GM12801 (cell line): ENCODE results near the gene KIF26A.

Experiments
- TF ChIP-seq, protein P1 (sequence below): IDR thresholded peaks from one replicate; pipeline ENCODE4 v1.5.1; 2011; ENCODE audit warnings: control low read depth; ENCODE audit not compliant: insufficient read length; ENCODE audit errors: extremely low read depth

Gene KIF26A

DNA sequence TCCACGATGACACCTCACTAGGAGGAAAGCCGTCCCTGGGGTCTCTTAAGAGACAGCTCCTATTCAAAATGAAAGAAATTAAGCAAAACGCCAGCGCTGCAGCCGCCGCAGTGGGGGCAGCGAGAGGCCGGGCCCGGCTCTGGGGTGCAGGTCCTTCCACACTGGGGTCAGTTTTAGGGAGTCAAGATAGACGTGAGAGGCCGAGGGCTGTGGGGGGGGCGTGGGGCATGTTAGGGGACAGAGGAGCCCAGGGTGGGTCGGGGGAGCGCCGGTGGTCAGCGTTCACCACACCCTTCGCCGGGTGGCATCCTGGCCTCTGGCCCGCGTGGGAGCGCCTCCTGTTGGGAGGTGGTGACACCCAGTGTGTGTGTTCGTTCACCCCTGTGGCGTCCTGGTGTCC lies 25.7 kb downstream of the KIF26A start:
- TF ChIP-seq, protein P1, sequence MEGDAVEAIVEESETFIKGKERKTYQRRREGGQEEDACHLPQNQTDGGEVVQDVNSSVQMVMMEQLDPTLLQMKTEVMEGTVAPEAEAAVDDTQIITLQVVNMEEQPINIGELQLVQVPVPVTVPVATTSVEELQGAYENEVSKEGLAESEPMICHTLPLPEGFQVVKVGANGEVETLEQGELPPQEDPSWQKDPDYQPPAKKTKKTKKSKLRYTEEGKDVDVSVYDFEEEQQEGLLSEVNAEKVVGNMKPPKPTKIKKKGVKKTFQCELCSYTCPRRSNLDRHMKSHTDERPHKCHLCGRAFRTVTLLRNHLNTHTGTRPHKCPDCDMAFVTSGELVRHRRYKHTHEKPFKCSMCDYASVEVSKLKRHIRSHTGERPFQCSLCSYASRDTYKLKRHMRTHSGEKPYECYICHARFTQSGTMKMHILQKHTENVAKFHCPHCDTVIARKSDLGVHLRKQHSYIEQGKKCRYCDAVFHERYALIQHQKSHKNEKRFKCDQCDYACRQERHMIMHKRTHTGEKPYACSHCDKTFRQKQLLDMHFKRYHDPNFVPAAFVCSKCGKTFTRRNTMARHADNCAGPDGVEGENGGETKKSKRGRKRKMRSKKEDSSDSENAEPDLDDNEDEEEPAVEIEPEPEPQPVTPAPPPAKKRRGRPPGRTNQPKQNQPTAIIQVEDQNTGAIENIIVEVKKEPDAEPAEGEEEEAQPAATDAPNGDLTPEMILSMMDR: no peak

DNA sequence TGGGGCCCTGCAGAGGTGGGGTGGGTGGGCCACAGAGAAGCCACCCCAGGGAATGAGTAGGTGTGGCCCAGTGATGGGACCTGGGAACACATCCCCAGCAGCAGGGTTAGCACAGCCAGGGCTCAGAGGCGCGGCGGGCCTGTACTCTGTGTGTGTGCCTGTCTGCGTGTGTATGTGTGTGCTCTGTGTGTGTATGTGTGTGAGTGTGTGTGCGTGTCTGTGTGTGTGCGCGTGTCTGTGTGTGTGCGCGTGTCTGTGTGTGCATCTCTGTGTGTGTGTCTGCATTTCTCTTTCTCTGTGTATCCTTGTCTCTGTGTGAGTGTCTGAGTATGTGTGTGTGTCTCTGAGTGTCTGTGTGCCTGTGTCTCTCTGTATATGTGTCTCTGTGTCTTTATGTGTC lies 26.1 kb downstream of the KIF26A start:
- TF ChIP-seq, protein P1: no peak

DNA sequence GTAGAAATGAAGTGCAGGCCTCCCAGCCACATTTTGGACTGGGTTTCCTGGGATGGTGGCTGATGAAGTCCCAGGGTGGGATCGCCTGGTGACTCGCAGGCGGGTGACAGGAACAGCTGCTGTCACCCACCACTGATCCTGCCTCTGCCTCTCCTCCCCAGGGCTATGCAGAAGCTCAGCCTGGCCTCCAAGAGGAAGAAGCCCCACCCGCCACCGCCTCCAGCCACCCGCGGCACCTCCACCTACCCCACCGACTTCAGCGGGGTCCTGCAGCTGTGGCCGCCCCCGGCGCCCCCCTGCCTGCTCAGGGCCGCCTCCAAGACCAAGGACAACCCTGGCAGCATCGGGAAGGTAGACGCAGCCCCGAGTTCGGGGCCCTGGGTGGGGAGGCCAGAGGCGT lies 28.3 kb downstream of the KIF26A start:
- TF ChIP-seq, protein P1: no peak

GRCh38 chr14:104168603-104169002 lies 30.2 kb downstream of the KIF26A start:
- TF ChIP-seq, protein P1: no peak

DNA sequence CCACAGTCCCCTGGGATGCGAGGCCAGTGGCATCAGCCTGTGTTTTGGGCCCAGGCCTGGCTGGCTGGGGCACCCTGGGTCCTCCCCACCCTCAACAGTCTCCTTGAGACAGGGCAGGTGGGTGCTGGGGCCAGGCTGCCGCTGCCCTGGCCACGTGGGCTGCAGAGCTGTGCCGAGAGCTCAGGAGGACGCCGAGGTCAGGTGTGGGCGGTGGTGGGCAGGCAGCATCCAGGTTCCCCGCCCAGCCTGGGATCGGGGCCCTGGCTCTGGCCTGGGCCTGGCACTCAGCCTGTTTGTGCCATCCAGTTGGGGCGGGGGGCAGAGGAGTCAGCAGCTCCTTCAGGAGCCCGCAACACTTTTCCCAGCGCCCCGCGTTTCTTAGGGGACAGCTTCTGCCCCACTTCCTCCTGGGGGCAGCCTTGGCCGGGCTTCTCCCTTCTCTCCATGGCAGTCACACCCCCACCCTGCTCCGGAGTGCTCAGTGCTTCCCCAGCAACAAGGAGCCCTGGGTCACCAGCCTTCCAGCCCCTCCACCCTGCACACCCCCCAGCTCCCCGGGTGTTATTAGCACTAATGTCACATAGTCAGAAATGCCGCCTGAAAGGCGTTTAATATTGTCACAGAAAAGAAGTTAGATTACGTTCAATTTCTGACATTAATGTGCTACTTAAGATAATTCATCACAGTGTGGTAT lies 30.8 kb downstream of the KIF26A start:
- TF ChIP-seq, protein P1: no peak

- TF ChIP-seq, protein P1: no peak
These were observed 31.5 kb downstream of the KIF26A start for GRCh38 chr14:104169699-104170479.

- TF ChIP-seq, protein P1: no peak
These were observed 32.8 kb downstream of the KIF26A start for GRCh38 chr14:104171029-104171697.
